Stimulated activated memory B cell treated with anti-CD40 and anti-IgM and Interleukin-4, amounts not matched to agents 10 μg/mL and 1 μg/mL and 100 μg/mL, for 72 hours (primary cell): ENCODE data around the gene ZNF700.
"Not testable (repeated sequence)": the region's sequence is repeated elsewhere in the genome, so short reads cannot be mapped to it uniquely, and the experiment has no call there.

Experiments
- ATAC-seq: fragments of 150-1000 bp; cut with Tn5 transposase; 2 replicates; pipeline ENCODE4 v1.10.0; 2021
- H3K27ac Mint-ChIP-seq: one replicate; pipeline ENCODE4 v1.8.0; 2022; ENCODE audit warnings: mild to moderate bottlenecking, mixed read lengths
- H3K27me3 Mint-ChIP-seq: one replicate; pipeline ENCODE4 v1.8.0; 2022; ENCODE audit warnings: mixed read lengths
- H3K36me3 Mint-ChIP-seq: one replicate; pipeline ENCODE4 v1.8.0; 2022; ENCODE audit warnings: mixed read lengths
- H3K4me1 Mint-ChIP-seq: one replicate; pipeline ENCODE4 v1.8.0; 2022; ENCODE audit warnings: mixed read lengths
- H3K4me3 Mint-ChIP-seq: one replicate; pipeline ENCODE4 v1.8.0; 2022; ENCODE audit warnings: mild to moderate bottlenecking, moderate library complexity, mixed read lengths
- H3K9me3 Mint-ChIP-seq: one replicate; pipeline ENCODE4 v1.8.0; 2022; ENCODE audit warnings: mixed read lengths

The ZNF700 gene

DNA sequence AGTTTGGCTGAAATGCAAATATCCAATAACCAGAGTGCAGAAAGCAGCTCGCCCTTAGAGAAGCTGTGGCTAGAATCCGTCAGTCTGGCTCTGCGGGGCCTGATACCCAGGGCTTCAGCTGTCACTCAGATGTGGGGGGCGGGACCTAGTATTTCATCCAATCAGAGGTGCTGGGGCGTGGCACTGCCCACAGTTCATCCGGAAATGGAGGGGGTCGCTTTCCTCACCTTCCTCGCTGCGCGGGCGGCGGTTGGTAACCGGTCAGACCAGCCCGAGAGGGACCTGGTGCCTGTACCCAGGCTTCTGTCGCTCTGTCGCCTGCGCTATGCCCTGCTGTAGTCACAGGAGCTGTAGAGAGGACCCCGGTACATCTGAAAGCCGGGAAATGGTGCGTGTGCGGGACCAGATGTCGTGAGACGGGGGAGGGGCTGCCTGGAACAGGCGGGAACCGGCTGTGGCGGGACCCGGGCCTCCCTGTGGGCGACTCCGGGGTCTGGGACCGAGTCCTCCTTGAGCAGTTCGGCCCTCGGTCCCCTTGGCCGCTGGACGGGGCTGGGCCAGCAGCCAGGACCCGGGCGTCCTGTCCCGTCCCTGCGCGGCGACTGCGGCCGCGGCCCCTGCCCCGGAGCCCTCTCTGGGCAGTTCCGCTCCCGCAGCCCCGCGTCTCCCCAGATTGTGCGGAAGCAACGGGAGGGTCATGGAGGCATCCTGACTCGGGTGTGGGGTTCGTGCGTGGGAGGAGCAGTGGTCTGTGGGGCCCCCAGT is at the start of gene ZNF700:
Gene ZNF700 (plus strand): TSS at position 222 of the 765 bp plus-strand sequence. CDS start 104 bp downstream, at position 326.
- Mint-ChIP-seq H3K27ac (peak within 1 kb of the TSS; percentile 99), H3K36me3 (no peaks in the 10 kb centered on the region), H3K27me3 (no peaks in the 10 kb centered on the region)

DNA sequence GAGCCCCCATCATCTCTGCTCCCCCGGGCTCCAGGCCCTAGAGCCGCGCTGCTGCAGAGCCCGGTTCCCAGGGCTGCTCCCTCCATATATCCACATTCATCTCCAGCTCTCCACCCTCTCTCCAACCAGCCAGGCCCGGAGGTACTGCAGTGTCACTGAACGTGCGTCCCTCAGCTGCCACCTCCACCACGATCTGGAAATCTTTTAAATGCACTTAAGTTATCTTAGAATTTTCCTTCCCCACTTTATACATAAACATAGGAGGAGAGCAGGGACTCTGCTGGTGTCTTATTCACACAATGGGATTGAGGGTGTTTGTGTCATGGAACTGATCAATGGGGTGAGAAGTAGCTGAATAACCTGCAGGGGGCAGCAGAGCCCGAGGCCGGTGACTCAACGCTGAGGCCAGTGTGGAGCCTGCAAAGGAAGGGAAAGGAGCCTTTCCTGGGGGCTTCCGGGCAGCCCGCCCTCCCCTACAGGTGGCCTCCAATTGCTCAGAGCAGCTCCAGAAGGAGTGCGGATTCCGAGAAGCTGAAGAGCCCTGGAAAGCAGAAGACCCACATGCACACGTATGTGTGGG is 45.1 kb upstream of the ZNF700 start:
- ATAC-seq, H3K4me1 Mint-ChIP-seq, H3K9me3 Mint-ChIP-seq, H3K27ac Mint-ChIP-seq, H3K4me3 Mint-ChIP-seq, H3K27me3 Mint-ChIP-seq, H3K36me3 Mint-ChIP-seq: not testable (repeated sequence)

More for the DNA sequence above, at the start of gene ZNF700:
- H3K4me1 Mint-ChIP-seq, result peaks cover 49% of the 10 kb centered on the region
- H3K4me3 Mint-ChIP-seq, result peak within 1 kb of the TSS; percentile 97
- no peaks in the 10 kb centered on the region for H3K9me3 Mint-ChIP-seq
- peak; percentile 97 for ATAC-seq

DNA sequence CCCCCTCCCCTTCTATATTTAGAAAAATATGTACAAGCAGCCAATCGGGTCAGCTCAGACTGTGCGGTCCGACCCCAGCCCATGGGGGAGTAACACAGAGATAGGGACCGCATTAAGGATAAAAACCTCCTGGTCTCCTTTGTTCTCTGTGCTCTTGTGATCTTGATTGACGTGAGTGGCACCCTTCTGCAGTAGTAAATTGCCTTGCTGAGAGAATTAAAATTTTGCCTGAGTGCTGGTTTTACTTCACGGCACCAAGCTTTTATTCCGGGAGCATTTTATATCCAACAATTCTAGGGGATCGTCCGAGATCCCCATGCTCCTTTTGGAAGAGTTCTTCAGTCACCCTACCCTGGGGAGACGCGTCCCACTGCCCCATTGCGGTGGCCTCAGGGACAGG is 44.3 kb upstream of the ZNF700 start:
- Mint-ChIP-seq H3K27ac (no peak overlapping the region), H3K4me3 (no peak overlapping the region), H3K27me3 (no peaks in the 10 kb centered on the region), H3K36me3 (no peaks in the 10 kb centered on the region), H3K9me3 (peaks cover 3% of the 10 kb centered on the region), H3K4me1 (no peaks in the 10 kb centered on the region)
- ATAC-seq, result no peak

DNA sequence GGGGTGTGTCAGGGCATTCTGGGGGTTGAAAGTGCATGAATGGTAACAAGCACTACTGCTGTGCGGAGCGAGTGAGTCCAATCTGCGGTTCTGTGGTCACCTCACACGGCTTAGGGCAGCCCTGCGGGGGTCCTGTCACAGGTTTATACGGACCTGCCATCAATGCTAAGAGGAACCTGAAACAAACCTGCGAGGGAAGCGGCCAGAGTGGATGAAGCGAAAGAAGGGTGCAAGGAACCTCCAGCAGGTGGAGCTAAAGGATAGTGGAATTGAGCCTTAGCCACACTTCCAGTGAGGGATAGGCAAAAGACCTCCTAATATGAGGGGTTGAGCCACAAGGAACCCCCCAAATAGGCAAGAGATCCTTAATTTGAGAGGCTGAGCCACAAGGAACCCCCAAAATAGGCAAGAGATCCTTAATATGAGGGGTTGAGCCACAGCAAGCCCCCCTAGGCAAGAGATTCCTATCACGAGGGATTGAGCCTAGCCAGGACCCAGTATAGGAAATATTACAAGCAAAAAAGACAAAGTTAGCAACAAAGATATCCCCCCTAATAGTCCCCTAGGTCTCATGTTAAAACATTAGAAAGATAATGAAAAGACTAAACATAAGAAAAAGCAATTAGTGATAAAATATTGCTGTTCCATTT is 43.6 kb upstream of the ZNF700 start:
- H3K27ac Mint-ChIP-seq, result no peak overlapping the region
- H3K4me1 Mint-ChIP-seq, result no peaks in the 10 kb centered on the region
- H3K36me3 Mint-ChIP-seq, result no peaks in the 10 kb centered on the region
- peaks cover 4% of the 10 kb centered on the region for H3K9me3 Mint-ChIP-seq
- H3K27me3 Mint-ChIP-seq, result no peaks in the 10 kb centered on the region
- peak; percentile 75 for ATAC-seq
- no peak overlapping the region for H3K4me3 Mint-ChIP-seq

DNA sequence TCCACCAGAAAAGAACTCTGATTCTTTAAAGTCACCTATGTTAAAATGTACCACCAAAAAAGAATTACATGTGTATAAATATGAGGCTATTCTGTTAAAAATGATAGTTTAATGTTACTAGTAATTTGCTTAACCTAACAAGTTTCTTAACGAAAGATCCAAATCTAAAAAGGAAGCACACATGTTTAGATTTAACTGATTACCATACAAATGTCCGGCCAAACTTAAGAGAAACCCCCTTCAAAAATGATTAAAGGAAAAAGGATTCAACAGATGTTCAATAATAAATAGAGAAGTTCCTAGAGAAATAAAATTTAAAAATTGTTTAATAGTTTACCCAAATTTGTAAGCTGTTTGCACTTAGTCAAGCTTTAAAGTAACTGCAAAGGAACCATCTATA is 42.3 kb upstream of the ZNF700 start:
- no peak overlapping the region for H3K4me3 Mint-ChIP-seq
- ATAC-seq, result no peak
- no peaks in the 10 kb centered on the region for H3K36me3 Mint-ChIP-seq
- peaks cover 6% of the 10 kb centered on the region for H3K9me3 Mint-ChIP-seq
- peaks cover 5% of the 10 kb centered on the region for H3K4me1 Mint-ChIP-seq
- H3K27me3 Mint-ChIP-seq, result no peaks in the 10 kb centered on the region
- no peak overlapping the region for H3K27ac Mint-ChIP-seq

DNA sequence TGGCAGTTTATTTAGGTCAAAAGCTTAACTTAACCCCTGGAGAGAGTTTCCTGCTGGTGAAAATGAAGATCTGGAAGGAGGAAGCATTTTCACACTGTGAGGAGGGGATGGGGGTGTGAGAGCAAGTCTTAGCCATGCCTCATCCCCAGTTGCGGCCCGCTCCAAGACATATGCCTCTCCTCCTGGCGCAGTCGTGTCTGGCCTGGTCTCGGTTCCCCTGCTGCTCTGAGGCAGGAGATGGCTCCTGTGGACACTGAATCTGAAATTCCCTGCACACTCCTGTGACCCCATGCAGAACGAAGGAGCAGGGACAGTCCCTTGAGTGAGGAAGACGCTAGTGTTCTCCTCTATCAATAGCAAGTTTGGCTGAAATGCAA is 37.7 kb upstream of the ZNF700 start:
- ATAC-seq, result peak; percentile 34
- no peaks in the 10 kb centered on the region for H3K36me3 Mint-ChIP-seq
- peaks cover 3% of the 10 kb centered on the region for H3K9me3 Mint-ChIP-seq
- peaks cover 20% of the 10 kb centered on the region for H3K4me1 Mint-ChIP-seq
- H3K4me3 Mint-ChIP-seq, result peak overlapping the region; percentile 85
- peak overlapping the region; percentile 83 for H3K27ac Mint-ChIP-seq
- H3K27me3 Mint-ChIP-seq, result no peaks in the 10 kb centered on the region

DNA sequence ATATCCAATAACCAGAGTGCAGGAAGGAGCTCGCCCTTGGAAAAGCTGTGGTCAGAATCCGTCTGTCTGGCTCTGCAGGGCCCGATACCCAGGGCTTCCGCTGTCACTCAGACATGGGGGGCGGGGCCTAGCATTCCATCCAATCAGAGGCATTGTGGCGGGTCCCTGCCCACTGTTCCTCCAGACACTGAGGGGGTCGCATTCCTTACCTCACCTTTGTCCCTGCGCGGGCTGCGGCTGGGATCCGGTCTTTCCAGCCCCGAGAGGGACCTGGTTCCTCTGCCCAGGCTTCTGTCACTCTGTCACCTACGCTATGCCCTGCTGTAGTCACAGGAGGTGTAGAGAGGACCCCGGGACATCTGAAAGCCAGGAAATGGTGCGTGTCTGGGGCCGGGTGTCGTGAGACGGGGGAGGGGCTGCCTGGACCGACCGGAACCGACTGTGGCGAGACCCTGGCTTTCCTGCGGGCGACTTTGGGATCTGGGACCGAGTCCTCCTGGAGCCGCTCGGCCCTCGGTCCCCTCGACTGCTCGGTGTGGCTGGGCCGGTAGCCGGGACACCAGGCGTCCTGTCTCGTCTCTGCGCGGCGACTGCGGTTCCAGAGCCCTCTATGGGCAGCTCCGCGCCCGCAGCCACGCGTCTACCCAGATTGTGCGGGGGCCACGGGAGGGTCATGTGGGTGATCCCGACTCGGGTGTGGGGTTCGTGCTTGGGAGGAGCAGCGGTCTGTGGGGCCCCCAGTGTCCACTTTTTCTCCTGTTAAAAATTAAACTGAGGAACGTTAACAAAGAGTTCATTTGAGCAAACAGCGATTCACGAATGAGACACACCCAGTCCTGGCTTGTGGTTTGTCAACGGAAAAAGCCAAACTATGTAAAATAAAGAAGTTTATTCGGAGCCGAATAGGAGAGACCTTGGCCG is 37.0 kb upstream of the ZNF700 start, which contains the start of gene ZNF69:
Gene ZNF69 (plus strand): TSS at position 172 of the 921 bp plus-strand sequence. CDS start 142 bp downstream, at position 314.
- Mint-ChIP-seq H3K9me3 (peaks cover 3% of the 10 kb centered on the region), H3K36me3 (no peaks in the 10 kb centered on the region), H3K4me3 (peak within 1 kb of the TSS; percentile 85), H3K27ac (peak within 1 kb of the TSS; percentile 83), H3K27me3 (no peaks in the 10 kb centered on the region), H3K4me1 (peaks cover 20% of the 10 kb centered on the region)
- ATAC-seq, result peak; percentile 90

DNA sequence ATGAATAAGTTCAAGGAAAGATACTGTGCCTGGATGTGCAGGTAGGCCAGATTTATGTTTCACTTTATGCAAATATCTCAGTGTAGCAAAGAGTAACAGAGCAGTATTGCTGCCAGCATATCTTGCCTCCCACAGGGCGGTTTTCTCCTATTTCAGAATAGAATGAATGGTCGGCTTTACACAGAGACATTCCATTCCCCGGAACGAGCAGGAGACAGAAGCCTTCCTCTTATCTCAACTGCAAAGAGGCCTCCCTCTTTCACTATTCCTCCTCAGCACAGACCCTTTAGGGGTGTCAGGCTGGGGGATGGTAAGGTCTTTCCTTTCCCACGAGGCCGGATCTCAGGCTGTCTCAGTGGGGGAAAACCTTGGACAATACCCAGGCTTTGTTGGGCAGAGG is 35.0 kb upstream of the ZNF700 start:
- H3K36me3 Mint-ChIP-seq, H3K9me3 Mint-ChIP-seq, H3K4me3 Mint-ChIP-seq, ATAC-seq, H3K27ac Mint-ChIP-seq, H3K27me3 Mint-ChIP-seq: not testable (repeated sequence)
- H3K4me1 Mint-ChIP-seq, result peaks cover 20% of the 10 kb centered on the region

DNA sequence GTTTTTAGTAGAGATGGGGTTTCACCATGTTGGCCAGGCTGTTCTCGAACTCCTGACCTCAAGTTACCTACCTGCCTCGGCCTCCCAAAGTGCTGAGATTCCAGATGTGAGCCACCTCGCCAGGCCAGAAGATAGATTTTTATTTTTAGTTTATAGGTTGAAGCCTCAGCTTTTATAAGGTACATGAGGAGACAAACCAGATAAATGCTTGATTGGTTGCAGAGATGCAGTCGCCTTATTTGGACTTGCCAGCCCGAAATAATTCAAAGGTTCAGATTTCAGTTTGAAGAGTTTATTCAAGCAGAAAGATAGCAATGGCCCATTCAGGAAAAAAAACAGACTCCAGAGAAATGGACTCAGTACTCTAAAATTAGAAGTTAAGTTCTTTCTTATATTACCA is 34.3 kb upstream of the ZNF700 start:
- Mint-ChIP-seq H3K36me3 (peaks cover 13% of the 10 kb centered on the region), H3K27me3 (no peaks in the 10 kb centered on the region), H3K27ac (no peak overlapping the region), H3K4me1 (peaks cover 20% of the 10 kb centered on the region), H3K4me3 (no peak overlapping the region), H3K9me3 (peaks cover 3% of the 10 kb centered on the region)
- ATAC-seq, result no peak

DNA sequence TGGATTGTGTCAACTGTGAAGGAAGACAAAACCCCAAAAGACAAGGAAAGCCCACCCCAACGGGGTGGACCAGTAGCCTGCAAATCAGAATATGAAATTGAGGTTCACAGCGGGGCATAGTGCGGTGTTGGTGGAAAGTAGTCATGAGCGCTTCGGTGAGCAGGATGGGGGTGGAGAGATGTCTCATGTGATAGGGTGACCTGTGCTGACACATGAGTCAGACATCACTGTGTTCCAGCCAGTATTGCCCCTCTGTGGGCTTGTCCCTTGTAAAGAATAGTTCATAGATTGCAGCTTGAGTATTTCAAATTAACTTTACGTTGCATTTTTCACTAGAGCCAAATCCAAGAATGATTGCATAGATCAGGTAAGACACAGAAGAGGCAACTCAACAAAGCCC is 30.1 kb upstream of the ZNF700 start:
- Mint-ChIP-seq H3K4me1 (no peaks in the 10 kb centered on the region), H3K27me3 (no peaks in the 10 kb centered on the region), H3K36me3 (peaks cover 13% of the 10 kb centered on the region), H3K4me3 (no peak overlapping the region), H3K27ac (no peak overlapping the region), H3K9me3 (peaks cover 2% of the 10 kb centered on the region)
- ATAC-seq, result no peak

DNA sequence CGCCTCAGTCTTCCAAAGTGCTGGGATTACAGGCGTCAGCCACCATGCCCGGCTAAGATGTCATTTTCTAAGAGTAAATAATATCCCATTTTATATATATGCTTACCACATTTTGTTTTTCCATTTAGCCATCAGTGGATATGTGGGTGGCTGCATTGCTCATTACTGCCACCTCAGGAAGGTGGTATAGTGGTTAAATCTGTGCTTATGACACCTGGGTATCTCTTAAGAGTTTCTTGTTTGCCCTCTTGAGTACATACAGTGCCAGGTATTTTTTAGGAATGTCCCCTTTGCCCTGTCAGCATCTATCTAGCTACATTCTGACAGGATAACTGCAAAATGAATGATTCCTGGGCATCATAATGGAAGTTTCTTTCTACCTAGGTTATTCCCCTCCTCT is 22.7 kb upstream of the ZNF700 start:
- Mint-ChIP-seq H3K4me3 (no peak overlapping the region), H3K9me3 (peaks cover 14% of the 10 kb centered on the region), H3K36me3 (peaks cover 35% of the 10 kb centered on the region), H3K27ac (no peak overlapping the region), H3K27me3 (no peaks in the 10 kb centered on the region), H3K4me1 (no peaks in the 10 kb centered on the region)
- no peak for ATAC-seq

DNA sequence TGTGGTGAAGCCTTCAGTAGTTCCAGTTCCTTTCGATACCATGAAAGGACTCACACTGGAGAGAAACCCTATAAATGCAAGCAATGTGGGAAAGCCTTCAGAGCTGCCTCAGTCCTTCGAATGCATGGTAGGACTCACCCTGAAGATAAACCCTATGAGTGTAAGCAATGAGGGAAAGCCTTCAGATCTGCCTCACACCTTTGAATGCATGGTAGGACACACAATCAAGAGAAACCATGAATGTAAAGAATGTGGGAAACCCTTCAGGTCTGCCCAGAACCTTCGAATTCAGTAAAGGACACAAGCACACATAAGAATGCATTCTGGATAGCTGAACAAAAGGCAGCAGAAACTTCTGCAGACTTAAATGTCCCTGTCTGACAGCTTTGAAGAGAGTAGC is 19.0 kb upstream of the ZNF700 start:
- H3K36me3 Mint-ChIP-seq, result peaks cover 35% of the 10 kb centered on the region
- H3K27me3 Mint-ChIP-seq, result no peaks in the 10 kb centered on the region
- peaks cover 24% of the 10 kb centered on the region for H3K9me3 Mint-ChIP-seq
- H3K4me1 Mint-ChIP-seq, result no peaks in the 10 kb centered on the region
- ATAC-seq, result no peak
- no peak overlapping the region for H3K27ac Mint-ChIP-seq
- H3K4me3 Mint-ChIP-seq, result no peak overlapping the region

DNA sequence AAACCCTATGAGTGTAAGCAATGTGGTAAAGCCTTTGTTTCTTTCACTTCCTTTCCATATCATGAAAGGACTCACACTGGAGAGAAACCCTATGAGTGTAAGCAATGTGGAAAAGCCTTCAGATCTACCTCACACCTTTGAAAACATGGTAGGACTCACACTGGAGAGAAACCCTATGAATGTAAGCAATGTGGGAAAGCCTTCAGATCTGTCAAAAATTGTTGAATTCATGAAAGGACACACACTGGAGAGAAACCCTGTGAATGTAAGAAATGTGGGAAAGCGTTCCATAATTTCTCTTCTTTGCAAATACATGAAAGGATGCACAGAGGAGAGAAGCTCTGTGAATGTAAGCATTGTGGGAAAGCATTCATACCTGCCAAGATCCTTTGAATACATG is 13.0 kb upstream of the ZNF700 start:
- H3K9me3 Mint-ChIP-seq, result peaks cover 22% of the 10 kb centered on the region
- not testable (repeated sequence) for ATAC-seq, H3K4me1 Mint-ChIP-seq, H3K27ac Mint-ChIP-seq, H3K4me3 Mint-ChIP-seq, H3K36me3 Mint-ChIP-seq, H3K27me3 Mint-ChIP-seq

DNA sequence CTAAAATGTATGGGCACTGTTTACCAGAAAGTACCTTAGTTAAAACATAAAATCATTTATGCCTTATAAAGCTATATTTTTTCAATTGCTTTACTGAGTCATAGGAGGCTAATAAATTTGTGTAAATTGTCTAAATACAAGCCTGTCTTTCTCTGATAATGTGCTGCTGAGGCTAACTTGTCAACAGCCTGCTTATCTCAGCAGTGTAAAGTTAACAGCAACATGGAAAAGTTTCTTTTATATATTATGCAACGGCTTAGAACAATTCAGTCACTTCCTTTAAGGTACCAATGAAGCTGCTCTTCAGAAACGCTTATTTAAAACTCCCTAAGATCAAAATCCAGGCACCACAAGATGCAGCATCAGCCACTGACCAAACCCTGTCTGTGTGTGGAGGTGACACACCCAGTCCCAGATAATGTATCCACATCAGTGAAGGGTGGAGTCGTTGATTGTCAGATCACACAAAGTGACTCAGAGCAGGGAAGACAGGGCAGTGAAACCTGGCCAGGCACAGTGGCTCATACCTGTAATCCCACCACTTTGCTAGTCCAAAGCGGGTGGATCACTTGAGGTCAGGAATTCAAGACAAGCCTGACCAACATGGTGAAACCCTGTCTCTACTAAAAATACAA is 10.4 kb upstream of the ZNF700 start:
- H3K9me3 Mint-ChIP-seq, H3K4me1 Mint-ChIP-seq, H3K27ac Mint-ChIP-seq, H3K36me3 Mint-ChIP-seq, H3K27me3 Mint-ChIP-seq, ATAC-seq, H3K4me3 Mint-ChIP-seq: not testable (repeated sequence)
